Astrocyte (in vitro differentiated cells and primary cell): ENCODE results near the gene IRF2BPL. TPM values are rescaled to one million over a fixed set of nuclear protein-coding genes. Genes with fewer than 3 reads are reported as not detected.

Experiments used
- DNase-seq: peaks from one replicate; pipeline ENCODE4 v3.0.0-alpha.2; 2010; ENCODE audit warnings: low read depth
- FAIRE-seq: peaks from 2 replicates; lab custom pipeline; 2011; peaks lifted over from hg19 to GRCh38; lab: Jason Lieb, UNC
- H2AFZ ChIP-seq: 2 replicates; pipeline ENCODE4 v1.6.0; 2012; ENCODE audit warnings: low read depth, low read length, inconsistent platforms
- H3K27ac ChIP-seq: 2 replicates; pipeline ENCODE4 v1.5.1; 2011; ENCODE audit warnings: low read depth, low read length, inconsistent platforms
- H3K27me3 ChIP-seq: 2 replicates; pipeline ENCODE4 v1.6.0; 2011; ENCODE audit warnings: low read length, inconsistent platforms; ENCODE audit not compliant: insufficient read depth
- H3K36me3 ChIP-seq: 2 replicates; pipeline ENCODE4 v1.5.1; 2011; ENCODE audit warnings: low read length, inconsistent platforms; ENCODE audit not compliant: insufficient read depth
- H3K4me1 ChIP-seq: 2 replicates; pipeline ENCODE4 v1.5.1; 2011; ENCODE audit warnings: low read length, inconsistent platforms; ENCODE audit not compliant: insufficient read depth
- H3K4me2 ChIP-seq: 2 replicates; pipeline ENCODE4 v1.6.0; 2012; ENCODE audit warnings: low read length, inconsistent platforms
- H3K4me3 ChIP-seq: 2 replicates; pipeline ENCODE4 v1.5.1; 2011; ENCODE audit warnings: low read depth, mild to moderate bottlenecking, low read length, inconsistent platforms; ENCODE audit not compliant: insufficient read depth
- H3K79me2 ChIP-seq: 2 replicates; pipeline ENCODE4 v1.6.0; 2012; ENCODE audit warnings: mild to moderate bottlenecking, low read length, inconsistent platforms; ENCODE audit not compliant: insufficient read depth
- H3K9ac ChIP-seq: 2 replicates; pipeline ENCODE4 v1.6.0; 2012; ENCODE audit warnings: mild to moderate bottlenecking, low read length, inconsistent platforms
- H3K9me3 ChIP-seq: 2 replicates; pipeline ENCODE4 v1.5.1; 2012; ENCODE audit warnings: low read depth, mild to moderate bottlenecking, low read length, inconsistent platforms; ENCODE audit not compliant: insufficient read depth
- H4K20me1 ChIP-seq: 2 replicates; pipeline ENCODE4 v1.6.0; 2012; ENCODE audit warnings: low read length, inconsistent platforms; ENCODE audit not compliant: insufficient read depth
- H3K27ac Mint-ChIP-seq: one replicate; pipeline ENCODE4 v1.8.0; 2021; ENCODE audit warnings: mild to moderate bottlenecking, mixed read lengths; ENCODE audit not compliant: unreplicated experiment
- H3K27me3 Mint-ChIP-seq: one replicate; pipeline ENCODE4 v1.8.0; 2021; ENCODE audit warnings: low read depth, mixed read lengths; ENCODE audit not compliant: unreplicated experiment
- H3K36me3 Mint-ChIP-seq: one replicate; pipeline ENCODE4 v1.8.0; 2021; ENCODE audit warnings: low read depth, mixed read lengths; ENCODE audit not compliant: unreplicated experiment
- H3K4me1 Mint-ChIP-seq: one replicate; pipeline ENCODE4 v1.8.0; 2021; ENCODE audit warnings: low read depth, mixed read lengths; ENCODE audit not compliant: unreplicated experiment
- H3K4me3 Mint-ChIP-seq: one replicate; pipeline ENCODE4 v1.8.0; 2021; ENCODE audit warnings: mild to moderate bottlenecking, moderate library complexity, mixed read lengths; ENCODE audit not compliant: unreplicated experiment
- H3K9me3 Mint-ChIP-seq: one replicate; pipeline ENCODE4 v1.8.0; 2021; ENCODE audit warnings: mild to moderate bottlenecking, mixed read lengths; ENCODE audit not compliant: unreplicated experiment
- CTCF ChIP-seq: IDR thresholded peaks from 2 replicates; pipeline ENCODE4 v1.5.1; 2011; ENCODE audit warnings: low read depth, mild to moderate bottlenecking, inconsistent platforms, low read length, moderate library complexity; ENCODE audit not compliant: insufficient read depth
- EZH2 ChIP-seq: IDR thresholded peaks from 2 replicates; pipeline ENCODE4 v1.6.1; 2012; ENCODE audit warnings: mild to moderate bottlenecking, low read length, inconsistent platforms; ENCODE audit not compliant: insufficient read depth
- total RNA-seq: library from RNA; stranded (reverse); gene quantifications from 2 replicates; pipeline ENCODE4 v1.2.1, GENCODE V29; 2021

The IRF2BPL gene
- total RNA-seq, 1 donor from 2014 or later: 42.7 TPM

- Mint-ChIP-seq H3K27me3 (peaks cover 14% of the 10 kb centered on the region), H3K4me3 (peak overlapping the region; percentile 45), H3K4me1 (peaks cover 28% of the 10 kb centered on the region), H3K9me3 (no peaks in the 10 kb centered on the region), H3K27ac (no peak overlapping the region), H3K36me3 (no peaks in the 10 kb centered on the region)
- Histone ChIP-seq H3K36me3 (no peaks in the 10 kb centered on the region), H3K79me2 (no peaks in the 10 kb centered on the region), H3K27ac (no peak overlapping the region), H3K9ac (no peak overlapping the region), H4K20me1 (no peaks in the 10 kb centered on the region), H2AFZ (no peak overlapping the region), H3K4me1 (peaks cover 10% of the 10 kb centered on the region), H3K4me3 (no peak overlapping the region), H3K9me3 (no peaks in the 10 kb centered on the region), H3K4me2 (no peak overlapping the region), H3K27me3 (no peaks in the 10 kb centered on the region)
- FAIRE-seq (no peak), DNase-seq (peak; percentile 17)
- no peak for TF ChIP-seq EZH2
These were observed 31.1 kb downstream of the IRF2BPL start for GRCh38 chr14:76997257-76997970.

- Histone ChIP-seq H2AFZ (no peak overlapping the region), H3K4me2 (no peak overlapping the region), H3K27me3 (no peaks in the 10 kb centered on the region), H3K4me3 (no peak overlapping the region), H3K9ac (no peak overlapping the region), H4K20me1 (no peaks in the 10 kb centered on the region), H3K4me1 (peaks cover 10% of the 10 kb centered on the region), H3K27ac (no peak overlapping the region), H3K36me3 (no peaks in the 10 kb centered on the region), H3K79me2 (no peaks in the 10 kb centered on the region), H3K9me3 (no peaks in the 10 kb centered on the region)
- FAIRE-seq (no peak), DNase-seq (no peak)
- Mint-ChIP-seq H3K27me3 (peaks cover 11% of the 10 kb centered on the region), H3K27ac (no peak overlapping the region), H3K4me1 (peaks cover 28% of the 10 kb centered on the region), H3K4me3 (no peak overlapping the region), H3K36me3 (no peaks in the 10 kb centered on the region), H3K9me3 (no peaks in the 10 kb centered on the region)
- TF ChIP-seq CTCF (no peak), EZH2 (no peak)
These were observed 31.9 kb downstream of the IRF2BPL start for GRCh38 chr14:76996563-76997146.

- Mint-ChIP-seq H3K9me3 (no peaks in the 10 kb centered on the region), H3K4me1 (peaks cover 25% of the 10 kb centered on the region), H3K27ac (peak overlapping the region; percentile 68), H3K36me3 (no peaks in the 10 kb centered on the region), H3K27me3 (peaks cover 11% of the 10 kb centered on the region), H3K4me3 (no peak overlapping the region)
- TF ChIP-seq CTCF (no peak), EZH2 (no peak)
- H3K79me2 ChIP-seq: no peaks in the 10 kb centered on the region
- no peak overlapping the region for H3K4me3 ChIP-seq
- H3K36me3 ChIP-seq: no peaks in the 10 kb centered on the region
- DNase-seq (no peak), FAIRE-seq (no peak)
- no peak overlapping the region for H2AFZ ChIP-seq
- peaks cover 6% of the 10 kb centered on the region for H3K4me1 ChIP-seq
- H3K4me2 ChIP-seq: no peak overlapping the region
- H4K20me1 ChIP-seq: no peaks in the 10 kb centered on the region
- H3K9ac ChIP-seq: no peak overlapping the region
- no peaks in the 10 kb centered on the region for H3K9me3 ChIP-seq
- no peaks in the 10 kb centered on the region for H3K27me3 ChIP-seq
- no peak overlapping the region for H3K27ac ChIP-seq
These were observed 33.1 kb downstream of the IRF2BPL start for GRCh38 chr14:76995279-76996035.
